RWPE2 (cell line): Measurements from ENCODE around the gene MED16.
A peak's percentile ranks its signal among the peaks of the same experiment; 100 is the strongest.

ENCODE experiments used
- ATAC-seq: fragments of 200-7000 bp; cut with Tn5 transposase; 3 replicates; pipeline ENCODE4 v1.9.1; 2021; ENCODE audit warnings: low read depth
- DNase-seq: peaks from one replicate; pipeline ENCODE4 v3.0.0-alpha.2; 2020; ENCODE audit warnings: low spot score
- H3K27ac ChIP-seq: fragments of 450-650 bp; 2 replicates; pipeline ENCODE4 v1.5.1; 2017; ENCODE audit warnings: mild to moderate bottlenecking; ENCODE audit not compliant: poor library complexity, severe bottlenecking
- H3K27me3 ChIP-seq: fragments of 250-450 bp; sonication (Bioruptor Pico); 2 replicates; pipeline ENCODE4 v1.5.1; 2021; ENCODE audit warnings: mild to moderate bottlenecking, moderate library complexity; ENCODE audit not compliant: insufficient read depth, poor library complexity, severe bottlenecking
- H3K36me3 ChIP-seq: fragments of 250-450 bp; sonication (Bioruptor Pico); 2 replicates; pipeline ENCODE4 v1.5.1; 2020; ENCODE audit warnings: low read depth, mild to moderate bottlenecking, moderate library complexity
- H3K4me1 ChIP-seq: fragments of 250-450 bp; sonication (Bioruptor Pico); 2 replicates; pipeline ENCODE4 v1.5.1; 2021; ENCODE audit warnings: mild to moderate bottlenecking, moderate library complexity; ENCODE audit not compliant: insufficient read depth, poor library complexity, severe bottlenecking
- H3K4me3 ChIP-seq: fragments of 250-450 bp; sonication (Bioruptor Pico); 2 replicates; pipeline ENCODE4 v1.5.1; 2021; ENCODE audit warnings: mild to moderate bottlenecking, moderate library complexity; ENCODE audit not compliant: severe bottlenecking
- H3K9me3 ChIP-seq: fragments of 250-450 bp; sonication (Bioruptor Pico); 2 replicates; pipeline ENCODE4 v1.5.1; 2021; ENCODE audit warnings: mild to moderate bottlenecking, moderate library complexity; ENCODE audit not compliant: severe bottlenecking
- TF ChIP-seq, protein P1 (sequence below): fragments of 450-650 bp; IDR thresholded peaks from one replicate; pipeline ENCODE4 v1.5.1; 2017; ENCODE audit warnings: mild to moderate bottlenecking, moderate library complexity; ENCODE audit not compliant: poor library complexity, severe bottlenecking

MED16 gene

DNA sequence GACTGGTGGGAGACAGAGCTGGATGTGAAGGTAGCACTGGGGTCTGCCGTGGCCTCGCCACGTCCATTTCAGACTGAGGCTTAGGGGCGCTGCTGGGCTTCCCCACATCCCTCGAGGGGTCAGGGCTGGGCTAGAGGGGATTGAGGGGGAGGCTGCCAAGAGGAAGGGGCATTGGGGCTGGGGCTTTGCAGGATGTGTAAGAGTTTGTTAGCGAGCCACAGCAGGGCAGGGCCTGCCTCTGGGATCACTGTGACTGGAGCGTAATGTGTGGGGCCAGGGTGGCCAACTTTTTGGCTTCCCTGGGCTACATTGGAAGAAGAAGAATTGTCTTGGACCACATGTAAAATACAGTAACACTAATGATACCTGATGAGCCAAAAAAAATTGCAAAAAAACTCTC lies 46.9 kb upstream of the MED16 start:
- H3K27ac ChIP-seq, result peak overlapping the region; percentile 56
- TF ChIP-seq, protein P1, sequence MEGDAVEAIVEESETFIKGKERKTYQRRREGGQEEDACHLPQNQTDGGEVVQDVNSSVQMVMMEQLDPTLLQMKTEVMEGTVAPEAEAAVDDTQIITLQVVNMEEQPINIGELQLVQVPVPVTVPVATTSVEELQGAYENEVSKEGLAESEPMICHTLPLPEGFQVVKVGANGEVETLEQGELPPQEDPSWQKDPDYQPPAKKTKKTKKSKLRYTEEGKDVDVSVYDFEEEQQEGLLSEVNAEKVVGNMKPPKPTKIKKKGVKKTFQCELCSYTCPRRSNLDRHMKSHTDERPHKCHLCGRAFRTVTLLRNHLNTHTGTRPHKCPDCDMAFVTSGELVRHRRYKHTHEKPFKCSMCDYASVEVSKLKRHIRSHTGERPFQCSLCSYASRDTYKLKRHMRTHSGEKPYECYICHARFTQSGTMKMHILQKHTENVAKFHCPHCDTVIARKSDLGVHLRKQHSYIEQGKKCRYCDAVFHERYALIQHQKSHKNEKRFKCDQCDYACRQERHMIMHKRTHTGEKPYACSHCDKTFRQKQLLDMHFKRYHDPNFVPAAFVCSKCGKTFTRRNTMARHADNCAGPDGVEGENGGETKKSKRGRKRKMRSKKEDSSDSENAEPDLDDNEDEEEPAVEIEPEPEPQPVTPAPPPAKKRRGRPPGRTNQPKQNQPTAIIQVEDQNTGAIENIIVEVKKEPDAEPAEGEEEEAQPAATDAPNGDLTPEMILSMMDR, result no peak
- H3K36me3 ChIP-seq, result no peaks in the 10 kb centered on the region
- DNase-seq (no peak), ATAC-seq (no peak)
- H3K4me3 ChIP-seq, result no peak overlapping the region
- H3K27me3 ChIP-seq, result no peaks in the 10 kb centered on the region
- no peaks in the 10 kb centered on the region for H3K4me1 ChIP-seq
- H3K9me3 ChIP-seq, result no peaks in the 10 kb centered on the region

DNA sequence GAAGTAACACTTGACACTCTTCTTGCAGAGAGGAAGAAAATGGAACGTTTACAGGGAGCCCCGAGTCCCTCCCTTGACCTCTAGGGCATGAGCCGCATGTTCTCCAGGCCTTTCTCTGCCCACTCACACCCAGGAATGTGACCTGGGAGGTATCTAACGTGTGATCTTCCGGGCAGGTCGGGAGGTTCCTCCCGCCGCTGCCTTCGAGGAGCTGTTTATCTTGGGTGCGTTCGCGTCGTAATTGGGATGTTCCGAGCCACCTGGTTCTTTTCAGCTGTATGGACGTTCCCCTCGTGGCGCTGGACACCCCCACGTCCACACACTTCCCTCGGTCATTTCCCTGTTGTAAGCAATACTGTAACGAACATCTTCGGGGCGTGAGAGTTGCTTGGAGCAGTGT lies 46.5 kb upstream of the MED16 start:
- H3K27ac ChIP-seq, result no peak overlapping the region
- H3K4me3 ChIP-seq, result no peak overlapping the region
- no peak for ATAC-seq
- TF ChIP-seq, protein P1, result no peak
- no peaks in the 10 kb centered on the region for H3K27me3 ChIP-seq
- H3K36me3 ChIP-seq, result no peaks in the 10 kb centered on the region
- no peak for DNase-seq
- no peaks in the 10 kb centered on the region for H3K4me1 ChIP-seq
- H3K9me3 ChIP-seq, result no peaks in the 10 kb centered on the region

DNA sequence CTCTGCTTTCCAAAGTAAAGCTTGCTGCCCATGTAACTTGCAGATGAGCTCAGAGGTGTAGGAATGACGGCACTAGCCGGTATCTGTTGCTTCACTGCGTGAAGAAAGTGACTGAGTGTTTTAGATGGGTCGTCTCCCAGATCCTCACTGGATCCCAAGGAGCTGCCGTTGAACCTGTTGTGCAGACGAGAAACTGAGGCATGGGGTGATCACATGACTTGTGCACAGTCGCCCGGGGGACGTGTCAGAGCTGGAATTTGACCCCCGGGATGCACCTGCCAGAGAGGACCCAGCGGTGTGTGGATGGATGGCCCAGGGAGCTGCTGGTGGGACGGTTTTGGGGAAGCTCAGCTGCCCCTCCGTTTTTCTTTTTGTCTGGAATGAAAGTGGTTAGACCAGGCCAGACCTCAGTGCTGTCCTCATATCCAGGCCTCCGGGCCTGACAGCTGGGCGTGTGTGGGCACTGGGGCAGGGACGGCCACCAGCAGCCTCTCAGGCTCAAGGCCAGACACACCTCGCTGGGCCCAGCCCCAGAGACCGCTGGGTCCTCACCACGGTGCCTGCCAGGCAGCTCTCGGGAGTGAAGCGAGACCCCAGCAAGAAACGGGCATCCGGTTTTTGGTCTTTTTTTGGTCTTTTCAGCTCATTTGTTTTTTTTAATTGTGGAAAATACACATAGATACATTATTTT lies 45.4 kb upstream of the MED16 start:
- Histone ChIP-seq H3K27me3 (no peaks in the 10 kb centered on the region), H3K4me1 (peaks cover 8% of the 10 kb centered on the region), H3K4me3 (no peak overlapping the region), H3K9me3 (no peaks in the 10 kb centered on the region), H3K36me3 (no peaks in the 10 kb centered on the region), H3K27ac (no peak overlapping the region)
- DNase-seq (no peak), ATAC-seq (no peak)
- TF ChIP-seq, protein P1, result no peak

DNA sequence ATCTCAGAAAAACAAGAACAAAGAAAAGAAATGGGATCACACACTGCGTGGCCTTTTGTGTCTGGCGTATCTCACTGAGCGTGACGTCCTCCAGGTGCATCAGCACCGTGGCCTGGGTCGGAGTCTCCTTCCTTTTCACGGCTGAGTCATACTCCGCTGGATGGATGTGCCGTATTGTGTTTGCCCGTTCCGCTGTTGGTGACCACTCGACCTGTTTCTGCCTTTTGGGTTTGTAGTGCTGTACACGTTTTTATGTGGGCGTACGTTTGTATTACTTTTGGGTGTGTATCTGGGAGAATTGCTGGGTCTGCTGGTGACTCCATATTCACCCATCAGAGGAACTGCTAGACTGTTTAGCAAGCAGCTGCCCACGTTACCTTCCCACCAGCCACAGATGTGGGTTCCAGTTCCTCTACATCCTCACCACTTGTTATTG lies 44.3 kb upstream of the MED16 start:
- H3K27me3 ChIP-seq, result no peaks in the 10 kb centered on the region
- no peaks in the 10 kb centered on the region for H3K9me3 ChIP-seq
- H3K36me3 ChIP-seq, result peaks cover 4% of the 10 kb centered on the region; the same call in 1 of the 2 replicates
- no peak for DNase-seq
- H3K27ac ChIP-seq, result no peak overlapping the region
- H3K4me1 ChIP-seq, result peaks cover 13% of the 10 kb centered on the region
- no peak overlapping the region for H3K4me3 ChIP-seq
- TF ChIP-seq, protein P1, result no peak
- ATAC-seq, result no peak

DNA sequence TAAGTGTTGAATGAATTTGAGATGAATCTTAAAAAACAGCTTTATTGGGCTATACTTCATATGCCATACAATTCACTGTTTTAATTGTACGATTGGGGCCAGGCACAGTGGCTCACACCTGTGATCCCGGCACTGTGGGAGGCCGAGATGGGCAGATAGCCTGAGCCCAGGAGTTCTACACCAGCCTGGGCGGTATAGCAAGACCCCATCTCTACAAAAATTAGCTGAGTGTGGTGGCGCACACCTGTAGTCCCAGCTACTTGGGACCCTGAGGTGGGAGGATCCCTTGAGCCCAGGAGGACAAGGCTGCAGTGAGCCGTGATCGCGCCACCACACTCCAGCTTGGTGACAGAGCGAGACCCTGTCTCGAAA lies 43.2 kb upstream of the MED16 start:
- TF ChIP-seq, protein P1, result no peak
- DNase-seq (no peak), ATAC-seq (no peak)
- Histone ChIP-seq H3K36me3 (peaks cover 4% of the 10 kb centered on the region; the same call in 1 of the 2 replicates), H3K9me3 (no peaks in the 10 kb centered on the region), H3K4me3 (no peak overlapping the region), H3K27me3 (no peaks in the 10 kb centered on the region), H3K27ac (no peak overlapping the region), H3K4me1 (peaks cover 13% of the 10 kb centered on the region)
